ENCODE measurements around the gene MAP4. TPM values are rescaled to one million over a fixed set of nuclear protein-coding genes. Genes with fewer than 3 reads are reported as not detected.

Gene MAP4
- polyA plus RNA-seq, 1 donor from 2014 or later = 186 TPM

GRCh38 chr3:48026951-48027908 lies 11.0 kb upstream of the MAP4 start:
- no peak for TF ChIP-seq MXI1 (conservative IDR thresholded peaks at IDR 0.05; ENCODE audit: poor library complexity, severe bottlenecking)
- TF ChIP-seq TAF1 (IDR thresholded peaks at IDR 0.05; ENCODE audit: low read depth) = no peak
- no peak for TF ChIP-seq RAD21 (conservative IDR thresholded peaks at IDR 0.05)
- TF ChIP-seq EP300 (conservative IDR thresholded peaks at IDR 0.05; ENCODE audit: poor library complexity, severe bottlenecking) = no peak
- TF ChIP-seq EZH2 (IDR thresholded peaks at IDR 0.05; ENCODE audit: borderline replicate concordance, insufficient read depth, low read length, poor library complexity, severe bottlenecking) = no peak
- TF ChIP-seq SMC3 (conservative IDR thresholded peaks at IDR 0.05; ENCODE audit: poor library complexity) = no peak
- TF ChIP-seq POLR2AphosphoS5 (IDR thresholded peaks at IDR 0.05) = no peak
- TF ChIP-seq, protein P1, sequence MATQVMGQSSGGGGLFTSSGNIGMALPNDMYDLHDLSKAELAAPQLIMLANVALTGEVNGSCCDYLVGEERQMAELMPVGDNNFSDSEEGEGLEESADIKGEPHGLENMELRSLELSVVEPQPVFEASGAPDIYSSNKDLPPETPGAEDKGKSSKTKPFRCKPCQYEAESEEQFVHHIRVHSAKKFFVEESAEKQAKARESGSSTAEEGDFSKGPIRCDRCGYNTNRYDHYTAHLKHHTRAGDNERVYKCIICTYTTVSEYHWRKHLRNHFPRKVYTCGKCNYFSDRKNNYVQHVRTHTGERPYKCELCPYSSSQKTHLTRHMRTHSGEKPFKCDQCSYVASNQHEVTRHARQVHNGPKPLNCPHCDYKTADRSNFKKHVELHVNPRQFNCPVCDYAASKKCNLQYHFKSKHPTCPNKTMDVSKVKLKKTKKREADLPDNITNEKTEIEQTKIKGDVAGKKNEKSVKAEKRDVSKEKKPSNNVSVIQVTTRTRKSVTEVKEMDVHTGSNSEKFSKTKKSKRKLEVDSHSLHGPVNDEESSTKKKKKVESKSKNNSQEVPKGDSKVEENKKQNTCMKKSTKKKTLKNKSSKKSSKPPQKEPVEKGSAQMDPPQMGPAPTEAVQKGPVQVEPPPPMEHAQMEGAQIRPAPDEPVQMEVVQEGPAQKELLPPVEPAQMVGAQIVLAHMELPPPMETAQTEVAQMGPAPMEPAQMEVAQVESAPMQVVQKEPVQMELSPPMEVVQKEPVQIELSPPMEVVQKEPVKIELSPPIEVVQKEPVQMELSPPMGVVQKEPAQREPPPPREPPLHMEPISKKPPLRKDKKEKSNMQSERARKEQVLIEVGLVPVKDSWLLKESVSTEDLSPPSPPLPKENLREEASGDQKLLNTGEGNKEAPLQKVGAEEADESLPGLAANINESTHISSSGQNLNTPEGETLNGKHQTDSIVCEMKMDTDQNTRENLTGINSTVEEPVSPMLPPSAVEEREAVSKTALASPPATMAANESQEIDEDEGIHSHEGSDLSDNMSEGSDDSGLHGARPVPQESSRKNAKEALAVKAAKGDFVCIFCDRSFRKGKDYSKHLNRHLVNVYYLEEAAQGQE (IDR thresholded peaks at IDR 0.05; ENCODE audit: borderline replicate concordance) = no peak
- no peak for TF ChIP-seq CTCF (IDR thresholded peaks at IDR 0.05; ENCODE audit: poor library complexity, severe bottlenecking)
- Histone ChIP-seq H3K4me2 (ENCODE audit: low read length) (no peak overlapping the region), H3K9me3 (ENCODE audit: low read length) (no peaks in the 10 kb centered on the region), H3F3A (ENCODE audit: insufficient read depth, low read length, poor library complexity, severe bottlenecking) (no peaks in the 10 kb centered on the region), H2AFZ (ENCODE audit: low read depth, low read length) (no peak overlapping the region), H3K4me3 (ENCODE audit: low read length) (no peak overlapping the region), H3K9ac (ENCODE audit: low read length) (no peak overlapping the region), H3K27ac (ENCODE audit: low read length) (no peak overlapping the region), H3K36me3 (ENCODE audit: insufficient read depth, low read length) (no peaks in the 10 kb centered on the region), H3K27me3 (ENCODE audit: insufficient read depth, low read depth, low read length) (no peaks in the 10 kb centered on the region), H3K9me2 (ENCODE audit: insufficient read depth, low read length) (no peaks in the 10 kb centered on the region), H4K20me1 (ENCODE audit: insufficient read depth) (no peaks in the 10 kb centered on the region), H3K79me2 (replicated peaks; ENCODE audit: insufficient read depth, low read length) (peaks cover 23% of the 10 kb centered on the region)

- H3K27me3 ChIP-seq (ENCODE audit: insufficient read depth, low read depth, low read length) = no peaks in the 10 kb centered on the region
- no peaks in the 10 kb centered on the region for H4K20me1 ChIP-seq (ENCODE audit: insufficient read depth)
- H3K4me3 ChIP-seq (ENCODE audit: low read length) = no peak overlapping the region
- no peak overlapping the region for H3K9ac ChIP-seq (ENCODE audit: low read length)
- H3F3A ChIP-seq (ENCODE audit: insufficient read depth, low read length, poor library complexity, severe bottlenecking) = no peaks in the 10 kb centered on the region
- H3K9me3 ChIP-seq (ENCODE audit: low read length) = no peaks in the 10 kb centered on the region
- peaks cover 26% of the 10 kb centered on the region for H3K79me2 ChIP-seq (replicated peaks; ENCODE audit: insufficient read depth, low read length)
- H3K9me2 ChIP-seq (ENCODE audit: insufficient read depth, low read length) = no peaks in the 10 kb centered on the region
- H3K36me3 ChIP-seq (ENCODE audit: insufficient read depth, low read length) = no peaks in the 10 kb centered on the region
- H2AFZ ChIP-seq (ENCODE audit: low read depth, low read length) = no peak overlapping the region
- no peak overlapping the region for H3K4me2 ChIP-seq (ENCODE audit: low read length)
- TF ChIP-seq MXI1 (conservative IDR thresholded peaks at IDR 0.05; ENCODE audit: poor library complexity, severe bottlenecking) (no peak), RAD21 (conservative IDR thresholded peaks at IDR 0.05) (no peak), POLR2AphosphoS5 (IDR thresholded peaks at IDR 0.05) (no peak), TAF1 (IDR thresholded peaks at IDR 0.05; ENCODE audit: low read depth) (no peak), CTCF (IDR thresholded peaks at IDR 0.05; ENCODE audit: poor library complexity, severe bottlenecking) (no peak), SMC3 (conservative IDR thresholded peaks at IDR 0.05; ENCODE audit: poor library complexity) (no peak), EP300 (conservative IDR thresholded peaks at IDR 0.05; ENCODE audit: poor library complexity, severe bottlenecking) (no peak), EZH2 (IDR thresholded peaks at IDR 0.05; ENCODE audit: borderline replicate concordance, insufficient read depth, low read length, poor library complexity, severe bottlenecking) (no peak)
- TF ChIP-seq, protein P1 (IDR thresholded peaks at IDR 0.05; ENCODE audit: borderline replicate concordance) = no peak
- no peak overlapping the region for H3K27ac ChIP-seq (ENCODE audit: low read length)
These were observed 9.9 kb upstream of the MAP4 start for GRCh38 chr3:48026098-48026497.
